GM21737 (cell line): ENCODE measurements around the gene KNOP1.

Experiments
- ATAC-seq: cut with Tn5 transposase; IDR thresholded peaks from one replicate; pipeline ENCODE4 v1.9.1; 2021; ENCODE audit warnings: mild to moderate bottlenecking, moderate library complexity; ENCODE audit not compliant: unreplicated experiment

Gene KNOP1

GRCh38 chr16:19708296-19709205, 9.5 kb downstream of the KNOP1 start:
- no peak for ATAC-seq

GRCh38 chr16:19707569-19708295, 10.3 kb downstream of the KNOP1 start:
- ATAC-seq, result no peak

- ATAC-seq, result no peak
These were observed 11.2 kb downstream of the KNOP1 start for GRCh38 chr16:19706846-19707245.

GRCh38 chr16:19705843-19706242, 12.2 kb downstream of the KNOP1 start:
- no peak for ATAC-seq

DNA sequence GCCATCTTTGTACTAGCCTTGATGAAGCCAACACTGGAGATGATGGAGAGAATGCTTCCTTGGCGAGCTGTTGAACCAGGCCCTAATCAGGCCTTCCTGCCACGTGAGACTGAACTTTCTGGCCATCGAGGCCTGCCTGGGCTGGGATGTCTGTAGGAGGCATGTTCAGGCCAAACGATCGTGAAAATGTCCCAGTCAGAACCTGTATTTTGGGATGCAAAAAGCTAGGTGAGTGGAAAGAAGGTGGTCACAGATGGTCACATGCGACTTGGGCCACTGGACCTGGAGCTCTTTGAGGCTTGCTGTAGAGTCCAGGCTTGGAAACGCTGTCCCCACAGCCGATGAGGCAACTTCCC, 12.9 kb downstream of the KNOP1 start:
- no peak for ATAC-seq

DNA sequence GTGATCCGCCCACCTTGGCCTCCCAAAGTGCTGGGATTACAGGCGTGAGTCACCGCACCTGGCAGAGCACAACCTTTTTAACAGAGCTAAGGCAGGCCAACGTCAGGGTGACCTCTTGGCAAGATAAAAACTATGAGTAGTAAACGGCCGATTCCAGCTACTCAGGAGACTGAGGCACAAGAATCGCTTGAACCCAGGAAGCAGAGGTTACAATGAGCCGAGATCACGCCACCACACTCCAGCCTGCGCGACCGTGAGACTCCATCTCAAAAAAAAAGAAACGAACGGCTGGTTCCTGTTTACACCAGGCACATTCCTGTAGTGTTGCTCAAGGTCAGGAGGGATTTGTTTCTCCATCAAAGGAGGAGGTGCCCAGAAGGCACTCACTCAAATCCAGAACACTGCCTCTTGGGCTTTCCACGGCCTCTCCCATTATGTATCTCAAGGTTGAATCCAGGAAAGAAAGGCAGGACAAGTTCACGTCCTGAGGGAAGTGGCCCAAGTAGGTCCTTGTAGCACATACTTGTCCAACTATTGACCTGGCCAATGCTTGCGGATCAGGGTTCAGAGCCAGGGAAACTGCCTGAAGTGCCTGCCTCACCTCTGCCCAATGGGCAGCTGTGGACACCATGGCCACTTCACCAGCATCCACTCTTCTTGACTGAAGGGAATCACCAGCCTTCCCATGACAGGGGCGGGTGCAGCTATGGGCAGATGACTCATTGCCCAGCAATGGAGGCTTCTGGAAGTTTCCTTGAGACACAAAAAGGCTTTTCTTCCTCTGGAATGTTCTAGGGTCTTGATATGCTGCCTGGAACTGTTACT, 13.5 kb downstream of the KNOP1 start:
- no peak for ATAC-seq

- no peak for ATAC-seq
These were observed 14.7 kb downstream of the KNOP1 start for GRCh38 chr16:19703172-19703889.

DNA sequence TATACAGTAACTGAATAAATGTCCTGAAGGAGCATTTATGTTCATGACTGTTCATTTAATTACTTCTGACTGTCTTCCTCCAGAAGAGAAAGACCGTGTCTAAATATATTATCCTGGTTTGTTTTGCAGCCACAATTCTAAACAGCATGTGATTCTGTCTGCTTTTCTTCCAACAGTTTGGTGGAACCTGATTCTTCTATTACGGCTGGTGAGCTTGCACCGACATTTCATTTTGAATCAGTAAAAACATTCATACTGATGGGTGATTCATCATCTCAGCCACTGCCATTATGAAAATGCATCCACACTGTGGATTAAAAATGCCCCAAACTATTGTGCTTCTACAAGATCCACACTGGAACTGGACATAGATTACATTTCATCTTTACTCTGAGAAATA, 16.9 kb downstream of the KNOP1 start:
- no peak for ATAC-seq

DNA sequence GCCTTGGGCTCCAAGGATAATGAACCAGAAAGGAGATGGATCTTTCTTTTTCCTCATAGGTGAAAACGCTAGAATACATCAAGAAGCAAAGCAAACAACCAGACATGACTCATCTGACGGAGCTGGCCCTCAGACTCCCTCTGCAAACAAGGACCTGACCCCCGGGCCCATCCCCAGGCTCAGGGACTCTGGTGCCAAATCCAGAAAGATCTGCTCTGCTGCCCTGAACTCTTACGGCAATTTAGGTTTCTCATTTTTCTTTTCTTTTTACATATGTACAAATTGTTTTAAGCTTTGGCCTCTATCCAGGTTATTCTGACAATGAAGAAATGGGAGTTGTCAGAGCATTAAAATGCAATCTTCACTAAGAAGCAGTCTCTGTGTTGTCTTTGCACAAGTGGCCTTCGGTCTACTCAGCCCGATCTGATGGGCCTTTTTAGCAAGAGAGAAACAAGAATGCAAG, 17.7 kb downstream of the KNOP1 start:
- no peak for ATAC-seq

GRCh38 chr16:19699472-19699871, 18.6 kb downstream of the KNOP1 start:
- ATAC-seq, result no peak

DNA sequence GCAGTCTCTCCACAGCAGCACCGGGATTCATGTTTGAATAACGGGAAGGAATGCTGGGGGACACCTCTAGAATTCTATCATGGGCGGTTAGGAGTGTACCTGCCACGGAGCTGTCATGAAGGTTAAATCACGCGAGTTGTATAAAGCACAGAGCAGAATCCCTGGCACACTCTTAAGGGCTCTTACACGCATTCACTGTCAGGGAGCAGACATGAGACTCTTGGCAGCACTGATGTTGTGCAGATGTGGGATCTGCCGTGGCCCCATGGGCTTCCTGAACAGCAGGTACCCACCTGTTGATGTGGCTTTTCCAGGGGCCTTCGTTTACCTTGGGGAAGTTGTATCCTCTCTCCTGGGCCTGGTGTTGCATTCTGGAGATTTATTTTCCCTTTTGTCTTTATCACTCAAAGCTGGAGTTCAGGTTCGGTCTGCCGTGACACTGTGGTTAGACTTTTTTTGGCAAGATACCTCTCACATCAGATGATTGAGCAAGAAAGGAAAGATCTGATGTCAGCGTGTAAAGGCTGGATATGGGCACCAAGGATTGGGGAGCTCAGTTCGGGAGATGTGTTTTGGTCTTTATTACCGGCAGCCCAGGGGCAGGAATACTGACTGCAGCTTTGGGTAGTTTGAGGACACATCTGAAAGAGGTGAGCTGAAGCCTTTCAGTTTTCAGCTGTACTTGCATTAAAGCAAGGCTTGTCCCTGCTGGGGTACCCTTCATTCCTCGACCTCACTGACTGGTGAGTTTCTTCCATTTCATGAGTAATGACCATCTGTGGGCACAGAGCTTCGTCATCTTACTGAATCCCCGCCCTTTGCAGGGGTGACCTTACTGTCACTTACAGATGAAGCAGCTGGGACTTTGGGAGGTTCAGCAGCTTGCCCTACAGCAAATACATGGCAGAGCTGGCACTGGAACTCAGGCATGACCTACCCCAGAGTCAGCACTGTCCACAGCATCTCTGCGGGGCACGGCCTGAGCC, 19.3 kb downstream of the KNOP1 start:
- no peak for ATAC-seq

DNA sequence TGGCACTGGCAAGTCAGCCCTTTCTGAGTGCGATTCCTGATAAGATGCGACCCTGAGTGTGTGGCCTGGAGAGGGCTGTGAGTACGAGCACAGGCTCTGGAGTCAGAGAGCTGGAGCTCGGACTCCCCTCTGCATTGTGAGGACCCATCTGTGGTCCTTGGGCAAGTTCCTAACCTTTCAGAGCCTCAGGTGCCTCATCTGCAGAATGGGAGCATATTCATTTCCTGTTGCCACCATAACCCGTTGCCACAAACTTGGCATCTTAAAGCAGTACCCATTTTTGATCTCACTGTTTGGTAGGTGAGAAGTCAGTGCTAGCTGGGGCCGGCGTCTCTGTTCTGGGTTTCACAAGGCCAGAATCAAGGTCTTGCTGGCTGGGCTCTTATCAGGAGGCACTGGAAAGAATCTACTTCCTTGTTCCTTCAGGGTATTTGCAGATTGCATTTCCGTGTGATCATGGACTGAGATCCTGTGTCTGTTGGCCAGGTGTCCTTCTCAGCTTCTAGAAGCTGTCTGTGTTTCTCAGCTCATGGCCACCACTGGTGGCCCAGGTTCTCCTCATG, 20.2 kb downstream of the KNOP1 start:
- no peak for ATAC-seq

- no peak for ATAC-seq
These were observed 21.1 kb downstream of the KNOP1 start for GRCh38 chr16:19696961-19697360.

GRCh38 chr16:19696328-19696727, 21.7 kb downstream of the KNOP1 start:
- no peak for ATAC-seq

- ATAC-seq, result no peak
These were observed 23.0 kb downstream of the KNOP1 start for GRCh38 chr16:19694989-19695388.

DNA sequence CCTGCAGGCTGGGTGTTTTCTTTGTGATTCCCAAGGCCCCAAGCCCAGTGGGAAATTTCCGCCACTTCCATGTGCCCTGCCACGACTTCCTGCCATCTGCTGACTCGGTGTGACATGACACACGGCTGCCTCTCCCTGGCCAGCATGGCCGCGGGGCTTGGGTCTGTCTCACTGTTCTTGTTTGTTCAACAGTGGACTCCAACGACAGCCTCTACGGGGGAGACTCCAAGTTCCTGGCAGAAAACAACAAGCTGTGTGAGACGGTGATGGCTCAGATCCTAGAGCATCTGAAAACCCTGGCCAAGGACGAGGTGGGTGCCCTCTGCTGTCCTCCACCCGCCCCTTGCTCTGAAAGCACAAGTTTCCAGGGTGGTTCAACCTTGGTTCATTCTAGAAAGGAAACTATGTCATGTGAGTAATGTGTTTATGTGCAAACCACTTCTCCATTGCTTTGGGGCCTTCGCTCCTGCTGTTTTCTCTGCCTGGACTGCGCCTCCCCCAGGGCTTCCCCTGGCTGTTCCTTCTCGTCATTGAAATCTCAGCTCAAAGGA, 26.8 kb downstream of the KNOP1 start:
- no peak for ATAC-seq

- no peak for ATAC-seq
These were observed 27.8 kb downstream of the KNOP1 start for GRCh38 chr16:19690196-19690595.

DNA sequence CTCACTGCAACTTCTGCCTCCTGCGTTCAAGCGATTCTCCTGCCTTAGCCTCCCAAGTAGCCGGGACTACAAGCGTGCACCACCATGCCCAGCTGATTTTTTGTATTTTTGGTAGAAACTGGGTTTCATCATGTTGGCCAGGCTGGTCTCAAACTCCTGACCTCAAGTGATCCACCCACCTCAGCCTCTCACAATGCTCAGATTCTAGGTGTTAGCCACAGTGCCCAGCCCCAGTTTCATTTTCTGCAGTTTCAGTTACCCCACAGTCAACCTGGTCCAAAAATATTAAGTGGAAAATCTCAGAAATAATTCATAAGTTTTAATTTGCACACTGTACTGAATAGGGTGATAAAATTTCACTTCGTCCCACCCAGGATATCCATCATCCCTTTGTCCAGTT, 28.7 kb downstream of the KNOP1 start:
- no peak for ATAC-seq
